ENCODE measurements around the gene RPS6KC1. TPM values are rescaled to one million over a fixed set of nuclear protein-coding genes. Genes with fewer than 3 reads are reported as not detected.

Gene RPS6KC1
- polyA plus RNA-seq, 1 donor (not counting 4 experiments of a cell fraction or from before 2014, with no cell fraction given): 13.0 TPM

GRCh38 chr1:213291526-213291925, 240.5 kb downstream of the RPS6KC1 start:
- Histone ChIP-seq H2AFZ (ENCODE audit: control insufficient read depth, low read length) (no peak overlapping the region), H3K36me3 (ENCODE audit: control insufficient read depth in 2 of 2, extremely low read depth in 1 of 2, insufficient read depth in 2 of 2, low read length in 2 of 2) (no peaks in the 10 kb centered on the region), H3K9ac (ENCODE audit: control insufficient read depth, extremely low read depth, insufficient read depth, low read length) (no peak overlapping the region), H3K9me3 (ENCODE audit: control insufficient read depth, low read depth, low read length) (no peaks in the 10 kb centered on the region), H3K27ac (ENCODE audit: control insufficient read depth, insufficient read depth, low read length) (no peak overlapping the region), H4K20me1 (ENCODE audit: control insufficient read depth, extremely low read depth, insufficient read depth, low read length) (no peaks in the 10 kb centered on the region), H3K9me1 (ENCODE audit: control insufficient read depth, extremely low read depth, insufficient read depth, low read length) (no peaks in the 10 kb centered on the region), H3K4me1 (ENCODE audit: control insufficient read depth, extremely low read depth, insufficient read depth, low read length) (no peaks in the 10 kb centered on the region), H3K4me2 (ENCODE audit: control insufficient read depth, extremely low read depth, insufficient read depth, low read depth, low read length) (no peak overlapping the region), H3K27me3 (ENCODE audit: control insufficient read depth, extremely low read depth, insufficient read depth, low read length) (no peaks in the 10 kb centered on the region), H3K4me3 (ENCODE audit: control insufficient read depth in 2 of 3, extremely low read depth in 1 of 3, insufficient read depth in 2 of 3, low read depth in 1 of 3, low read length in 3 of 3) (no peak overlapping the region), H3K79me2 (ENCODE audit: control insufficient read depth, insufficient read depth, low read length) (no peaks in the 10 kb centered on the region)
- TF ChIP-seq EZH2 (IDR thresholded peaks at IDR 0.05; ENCODE audit: low read length) (no peak), CTCF (optimal IDR thresholded peaks at IDR 0.05 in 1 of 3, IDR thresholded peaks at IDR 0.05 in 1 of 3, conservative IDR thresholded peaks at IDR 0.05 in 1 of 3; ENCODE audit: extremely low read depth in 1 of 3, insufficient read depth in 2 of 3, low read length in 3 of 3) (no peak)
- dilution Hi-C loops (cut with MboI; ENCODE audit: extremely low pct_ligation_motif_present, low sequenced_read_pairs): no loop called here
- DNase-seq (ENCODE audit: low read depth, low spot score) (no peak), FAIRE-seq (no peak)

- no peak overlapping the region for H3K4me3 ChIP-seq (ENCODE audit: control insufficient read depth in 2 of 3, extremely low read depth in 1 of 3, insufficient read depth in 2 of 3, low read depth in 1 of 3, low read length in 3 of 3)
- H3K4me2 ChIP-seq (ENCODE audit: control insufficient read depth, extremely low read depth, insufficient read depth, low read depth, low read length): no peak overlapping the region
- no peaks in the 10 kb centered on the region for H3K79me2 ChIP-seq (ENCODE audit: control insufficient read depth, insufficient read depth, low read length)
- no peak overlapping the region for H3K27ac ChIP-seq (ENCODE audit: control insufficient read depth, insufficient read depth, low read length)
- H2AFZ ChIP-seq (ENCODE audit: control insufficient read depth, low read length): no peak overlapping the region
- dilution Hi-C loops (cut with MboI; ENCODE audit: extremely low pct_ligation_motif_present, low sequenced_read_pairs): no loop called here
- FAIRE-seq (no peak), DNase-seq (ENCODE audit: low read depth, low spot score) (no peak)
- H3K9ac ChIP-seq (ENCODE audit: control insufficient read depth, extremely low read depth, insufficient read depth, low read length): no peak overlapping the region
- no peaks in the 10 kb centered on the region for H3K36me3 ChIP-seq (ENCODE audit: control insufficient read depth in 2 of 2, extremely low read depth in 1 of 2, insufficient read depth in 2 of 2, low read length in 2 of 2)
- peaks cover 2% of the 10 kb centered on the region for H3K9me3 ChIP-seq (ENCODE audit: control insufficient read depth, low read depth, low read length)
- no peaks in the 10 kb centered on the region for H3K9me1 ChIP-seq (ENCODE audit: control insufficient read depth, extremely low read depth, insufficient read depth, low read length)
- no peaks in the 10 kb centered on the region for H3K4me1 ChIP-seq (ENCODE audit: control insufficient read depth, extremely low read depth, insufficient read depth, low read length)
- H4K20me1 ChIP-seq (ENCODE audit: control insufficient read depth, extremely low read depth, insufficient read depth, low read length): no peaks in the 10 kb centered on the region
- TF ChIP-seq EZH2 (IDR thresholded peaks at IDR 0.05; ENCODE audit: low read length): no peak
- TF ChIP-seq CTCF (optimal IDR thresholded peaks at IDR 0.05 in 1 of 3, IDR thresholded peaks at IDR 0.05 in 1 of 3, conservative IDR thresholded peaks at IDR 0.05 in 1 of 3; ENCODE audit: extremely low read depth in 1 of 3, insufficient read depth in 2 of 3, low read length in 3 of 3): no peak
- no peaks in the 10 kb centered on the region for H3K27me3 ChIP-seq (ENCODE audit: control insufficient read depth, extremely low read depth, insufficient read depth, low read length)
Observed at GRCh38 chr1:213292614-213293013, 241.6 kb downstream of the RPS6KC1 start.

Measured in keratinocyte (primary cell).